ENCODE results near the gene MYH9.

Gene MYH9

DNA sequence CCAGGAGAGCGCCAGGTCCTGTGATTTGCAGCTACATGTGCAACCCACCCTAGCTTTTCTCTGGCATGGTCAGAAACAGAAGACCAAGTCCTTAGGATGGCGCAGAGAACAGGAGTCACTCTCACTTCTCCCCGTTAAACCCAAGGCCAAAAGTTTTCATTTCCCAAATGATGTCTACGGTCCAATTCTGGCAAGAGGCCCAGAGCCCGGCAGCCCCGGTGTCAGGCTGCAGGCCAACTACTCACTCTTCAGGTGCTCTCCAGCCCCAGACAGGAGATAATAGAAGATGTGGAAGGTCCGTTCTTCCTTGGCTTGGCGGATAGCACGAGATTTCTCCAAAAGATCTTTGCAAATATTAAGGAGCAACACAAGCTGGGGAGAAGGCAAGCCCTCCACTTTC, 67.2 kb downstream of the MYH9 start:
- DNase-seq (ENCODE audit: extremely low read depth in 1 of 2, low read depth in 1 of 2): no peak

GRCh38 chr22:36319595-36320497, 67.9 kb downstream of the MYH9 start:
- no peak for DNase-seq (ENCODE audit: extremely low read depth in 1 of 2, low read depth in 1 of 2)

GRCh38 chr22:36318442-36318841, 69.3 kb downstream of the MYH9 start:
- DNase-seq (ENCODE audit: extremely low read depth in 1 of 2, low read depth in 1 of 2): no peak

- no peak for DNase-seq (ENCODE audit: extremely low read depth in 1 of 2, low read depth in 1 of 2)
Measured at GRCh38 chr22:36317658-36318271, 70.0 kb downstream of the MYH9 start.

DNA sequence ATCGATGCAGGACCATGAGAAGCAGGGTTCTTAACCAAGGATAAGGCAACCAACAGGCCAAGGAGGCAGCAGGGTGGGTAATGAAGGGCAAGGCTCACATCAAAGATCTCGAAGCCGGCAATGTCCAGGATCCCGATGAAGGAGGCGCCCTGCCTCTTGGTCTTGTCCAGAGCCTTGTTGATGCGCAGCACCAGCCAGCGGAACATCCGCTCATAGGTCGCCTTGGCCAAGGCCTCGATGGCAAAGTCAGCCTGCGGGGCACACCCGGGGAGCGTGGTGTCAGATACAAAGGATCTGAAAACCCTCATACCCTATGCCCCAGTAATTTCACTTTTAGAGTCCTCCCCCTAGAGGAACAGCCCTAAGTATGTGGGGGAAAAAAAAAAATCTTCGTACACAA, 71.3 kb downstream of the MYH9 start:
- no peak for DNase-seq (ENCODE audit: extremely low read depth in 1 of 2, low read depth in 1 of 2)

- DNase-seq (ENCODE audit: extremely low read depth in 1 of 2, low read depth in 1 of 2): no peak
Measured at GRCh38 chr22:36315325-36315724, 72.4 kb downstream of the MYH9 start.

- DNase-seq (ENCODE audit: extremely low read depth in 1 of 2, low read depth in 1 of 2): no peak
Measured at GRCh38 chr22:36311386-36312085, 76.2 kb downstream of the MYH9 start.

DNA sequence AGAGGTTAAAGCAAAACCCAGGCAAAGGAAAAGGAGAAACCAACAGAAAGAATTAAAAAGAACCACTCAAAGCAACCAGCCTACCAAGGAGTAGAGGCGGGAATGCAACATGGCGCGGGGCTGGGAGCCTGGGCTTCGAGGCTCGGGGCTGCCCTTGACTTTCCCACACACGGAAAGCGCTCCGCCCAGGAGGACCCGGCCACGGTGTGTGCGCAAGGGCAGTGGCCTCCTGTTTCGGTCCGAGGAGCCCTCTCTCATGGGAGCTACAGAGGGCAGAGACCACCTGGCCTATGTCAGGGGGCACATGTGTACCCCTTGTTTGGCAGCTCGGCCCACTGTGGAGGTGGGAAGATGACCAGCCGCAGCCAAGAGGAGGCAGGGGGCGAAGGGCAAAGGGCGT, 78.9 kb downstream of the MYH9 start:
- DNase-seq (ENCODE audit: extremely low read depth in 1 of 2, low read depth in 1 of 2): no peak

- no peak for DNase-seq (ENCODE audit: extremely low read depth in 1 of 2, low read depth in 1 of 2)
Measured at GRCh38 chr22:36306227-36306626, 81.5 kb downstream of the MYH9 start.

DNA sequence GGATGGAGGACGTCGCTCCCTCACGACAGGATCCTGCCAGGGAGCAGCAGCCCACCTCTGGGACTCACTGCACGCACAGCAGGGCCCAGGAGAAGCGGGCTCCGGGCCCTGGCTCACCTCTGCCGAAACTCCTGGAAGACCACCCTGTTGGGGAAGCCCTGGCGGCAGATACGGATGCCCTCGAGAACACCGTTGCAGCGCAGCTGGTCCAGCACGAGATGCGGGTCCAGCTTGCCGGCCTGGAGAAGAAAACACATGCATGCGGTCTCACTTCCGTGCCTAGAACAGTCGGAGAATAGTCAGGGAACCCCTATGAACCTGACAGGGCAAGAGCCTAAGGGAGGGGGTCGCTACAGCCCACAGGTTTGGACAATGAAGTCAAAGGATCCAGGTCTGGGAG, 82.0 kb downstream of the MYH9 start:
- no peak for DNase-seq (ENCODE audit: extremely low read depth in 1 of 2, low read depth in 1 of 2)

- DNase-seq (ENCODE audit: extremely low read depth in 1 of 2, low read depth in 1 of 2): no peak
Measured at GRCh38 chr22:36304429-36304828, 83.3 kb downstream of the MYH9 start.

DNA sequence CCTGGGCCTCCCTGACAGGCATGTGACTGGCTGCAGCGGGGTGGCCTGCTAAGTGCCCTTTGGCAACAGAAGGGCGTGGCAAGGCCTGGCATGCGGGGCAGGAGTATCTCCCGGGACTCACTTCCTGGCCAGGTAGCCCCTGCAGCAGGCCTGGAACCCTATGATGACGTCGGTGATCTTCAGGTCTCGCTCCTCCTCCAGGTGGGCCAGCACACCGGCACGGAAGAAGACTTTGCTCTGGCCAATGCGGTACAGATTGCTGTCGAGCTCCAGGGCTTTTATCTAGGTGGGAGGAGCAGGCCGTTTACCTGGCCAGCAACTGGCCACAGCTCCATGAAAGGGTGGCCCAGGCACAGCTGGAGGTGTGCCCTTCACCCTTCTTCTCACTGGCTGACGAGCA, 83.9 kb downstream of the MYH9 start:
- no peak for DNase-seq (ENCODE audit: extremely low read depth in 1 of 2, low read depth in 1 of 2)

DNA sequence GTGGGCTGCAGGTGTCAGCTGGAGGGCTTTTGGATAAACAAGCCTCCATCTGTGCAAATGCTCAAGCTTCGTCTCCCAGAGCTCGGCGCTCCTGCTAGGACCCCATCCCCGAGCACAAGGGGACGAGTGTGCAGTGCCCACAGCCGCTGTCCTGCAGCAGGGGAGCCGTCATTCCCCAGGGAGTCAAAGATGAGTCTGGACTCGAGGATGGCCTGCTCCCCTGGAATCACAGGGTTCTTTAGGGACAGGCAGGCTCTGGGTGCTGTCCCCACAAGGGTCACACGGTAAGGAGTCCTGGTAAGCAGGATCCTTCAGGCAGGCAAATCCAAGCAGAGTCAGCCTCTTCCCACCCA, 84.7 kb downstream of the MYH9 start:
- DNase-seq (ENCODE audit: extremely low read depth in 1 of 2, low read depth in 1 of 2): no peak

DNA sequence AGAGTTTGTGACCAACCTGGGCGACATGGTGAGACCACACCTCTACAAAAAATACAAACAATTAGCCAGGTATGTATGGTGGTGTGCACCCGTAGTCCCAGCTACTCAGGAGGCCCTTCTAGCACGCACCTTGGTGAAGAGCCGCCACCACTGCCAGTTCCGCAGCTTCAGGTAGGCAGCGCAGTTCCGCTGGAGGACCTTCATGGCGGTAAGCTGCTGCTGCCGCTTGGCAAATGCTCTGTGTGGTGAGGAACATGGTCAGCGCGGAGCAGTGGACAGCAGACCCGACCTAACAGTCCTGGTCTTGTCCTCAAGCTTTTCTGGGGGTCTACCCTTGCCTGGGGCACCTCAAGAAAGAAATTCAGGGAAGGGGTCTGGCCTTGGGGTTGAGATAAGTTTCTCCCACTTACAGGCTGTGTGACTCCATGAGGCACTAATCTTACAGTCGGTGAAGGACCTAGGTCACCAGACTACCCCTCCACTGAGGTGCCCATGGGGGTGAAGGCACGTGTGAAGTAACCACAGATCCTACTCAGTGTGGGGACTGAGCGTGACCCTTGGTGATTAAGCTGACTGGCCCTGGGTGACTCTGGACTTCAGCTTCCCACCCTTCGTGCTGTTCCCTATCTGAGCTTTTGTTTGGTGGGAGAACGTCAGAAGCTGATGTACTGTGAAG, 85.2 kb downstream of the MYH9 start:
- no peak for DNase-seq (ENCODE audit: extremely low read depth in 1 of 2, low read depth in 1 of 2)

GRCh38 chr22:36301851-36302250, 85.9 kb downstream of the MYH9 start:
- no peak for DNase-seq (ENCODE audit: extremely low read depth in 1 of 2, low read depth in 1 of 2)

GRCh38 chr22:36301384-36301828, 86.4 kb downstream of the MYH9 start:
- peak; percentile 67 to 80 for DNase-seq (ENCODE audit: extremely low read depth in 1 of 2, low read depth in 1 of 2)

- DNase-seq (ENCODE audit: extremely low read depth in 1 of 2, low read depth in 1 of 2): no peak
Measured at GRCh38 chr22:36300396-36301212, 87.2 kb downstream of the MYH9 start.

GRCh38 chr22:36299911-36300310, 87.9 kb downstream of the MYH9 start:
- no peak for DNase-seq (ENCODE audit: extremely low read depth in 1 of 2, low read depth in 1 of 2)

DNA sequence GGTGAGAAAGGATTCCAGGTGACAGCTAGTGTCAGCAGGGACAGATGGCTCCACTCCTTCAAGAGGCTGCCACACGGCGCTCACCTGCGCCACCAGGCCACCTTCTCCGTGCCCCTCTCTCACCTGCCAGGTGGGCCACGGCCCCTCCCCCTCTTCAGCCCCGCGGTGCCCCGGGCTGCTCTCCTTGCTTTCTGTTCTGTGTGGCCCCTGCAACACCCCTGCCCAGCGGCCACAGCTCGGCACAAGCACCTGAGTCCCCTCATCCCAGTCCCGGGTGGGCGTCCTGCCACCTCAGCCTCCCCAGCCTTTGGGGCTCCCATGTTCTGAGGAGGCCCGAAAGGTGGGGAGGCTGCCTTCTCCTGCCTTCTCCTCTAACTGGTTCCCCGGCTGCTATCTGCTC, 88.5 kb downstream of the MYH9 start:
- no peak for DNase-seq (ENCODE audit: extremely low read depth in 1 of 2, low read depth in 1 of 2)

GRCh38 chr22:36298601-36299000, 89.2 kb downstream of the MYH9 start:
- DNase-seq (ENCODE audit: extremely low read depth in 1 of 2, low read depth in 1 of 2): no peak
